ENCODE results near the gene ECSIT.

GRCh38 chr19:11552666-11553372 is 23.9 kb upstream of the ECSIT start:
- TF ChIP-seq, protein P1, sequence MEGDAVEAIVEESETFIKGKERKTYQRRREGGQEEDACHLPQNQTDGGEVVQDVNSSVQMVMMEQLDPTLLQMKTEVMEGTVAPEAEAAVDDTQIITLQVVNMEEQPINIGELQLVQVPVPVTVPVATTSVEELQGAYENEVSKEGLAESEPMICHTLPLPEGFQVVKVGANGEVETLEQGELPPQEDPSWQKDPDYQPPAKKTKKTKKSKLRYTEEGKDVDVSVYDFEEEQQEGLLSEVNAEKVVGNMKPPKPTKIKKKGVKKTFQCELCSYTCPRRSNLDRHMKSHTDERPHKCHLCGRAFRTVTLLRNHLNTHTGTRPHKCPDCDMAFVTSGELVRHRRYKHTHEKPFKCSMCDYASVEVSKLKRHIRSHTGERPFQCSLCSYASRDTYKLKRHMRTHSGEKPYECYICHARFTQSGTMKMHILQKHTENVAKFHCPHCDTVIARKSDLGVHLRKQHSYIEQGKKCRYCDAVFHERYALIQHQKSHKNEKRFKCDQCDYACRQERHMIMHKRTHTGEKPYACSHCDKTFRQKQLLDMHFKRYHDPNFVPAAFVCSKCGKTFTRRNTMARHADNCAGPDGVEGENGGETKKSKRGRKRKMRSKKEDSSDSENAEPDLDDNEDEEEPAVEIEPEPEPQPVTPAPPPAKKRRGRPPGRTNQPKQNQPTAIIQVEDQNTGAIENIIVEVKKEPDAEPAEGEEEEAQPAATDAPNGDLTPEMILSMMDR (IDR thresholded peaks at IDR 0.05; ENCODE audit: insufficient read depth, low read length): no peak
- TF ChIP-seq SPI1 (IDR thresholded peaks at IDR 0.05; ENCODE audit: borderline replicate concordance, low read depth): no peak
- TF ChIP-seq, protein P2, sequence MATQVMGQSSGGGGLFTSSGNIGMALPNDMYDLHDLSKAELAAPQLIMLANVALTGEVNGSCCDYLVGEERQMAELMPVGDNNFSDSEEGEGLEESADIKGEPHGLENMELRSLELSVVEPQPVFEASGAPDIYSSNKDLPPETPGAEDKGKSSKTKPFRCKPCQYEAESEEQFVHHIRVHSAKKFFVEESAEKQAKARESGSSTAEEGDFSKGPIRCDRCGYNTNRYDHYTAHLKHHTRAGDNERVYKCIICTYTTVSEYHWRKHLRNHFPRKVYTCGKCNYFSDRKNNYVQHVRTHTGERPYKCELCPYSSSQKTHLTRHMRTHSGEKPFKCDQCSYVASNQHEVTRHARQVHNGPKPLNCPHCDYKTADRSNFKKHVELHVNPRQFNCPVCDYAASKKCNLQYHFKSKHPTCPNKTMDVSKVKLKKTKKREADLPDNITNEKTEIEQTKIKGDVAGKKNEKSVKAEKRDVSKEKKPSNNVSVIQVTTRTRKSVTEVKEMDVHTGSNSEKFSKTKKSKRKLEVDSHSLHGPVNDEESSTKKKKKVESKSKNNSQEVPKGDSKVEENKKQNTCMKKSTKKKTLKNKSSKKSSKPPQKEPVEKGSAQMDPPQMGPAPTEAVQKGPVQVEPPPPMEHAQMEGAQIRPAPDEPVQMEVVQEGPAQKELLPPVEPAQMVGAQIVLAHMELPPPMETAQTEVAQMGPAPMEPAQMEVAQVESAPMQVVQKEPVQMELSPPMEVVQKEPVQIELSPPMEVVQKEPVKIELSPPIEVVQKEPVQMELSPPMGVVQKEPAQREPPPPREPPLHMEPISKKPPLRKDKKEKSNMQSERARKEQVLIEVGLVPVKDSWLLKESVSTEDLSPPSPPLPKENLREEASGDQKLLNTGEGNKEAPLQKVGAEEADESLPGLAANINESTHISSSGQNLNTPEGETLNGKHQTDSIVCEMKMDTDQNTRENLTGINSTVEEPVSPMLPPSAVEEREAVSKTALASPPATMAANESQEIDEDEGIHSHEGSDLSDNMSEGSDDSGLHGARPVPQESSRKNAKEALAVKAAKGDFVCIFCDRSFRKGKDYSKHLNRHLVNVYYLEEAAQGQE (IDR thresholded peaks at IDR 0.05; ENCODE audit: insufficient replicate concordance, low read depth): no peak
